Left kidney (tissue), 2 donors: ENCODE data around the gene FOXP1. TPM values are rescaled to one million over a fixed set of nuclear protein-coding genes. Genes with fewer than 3 reads are reported as not detected.

Experiments used
- DNase-seq: peaks from one replicate; pipeline ENCODE4 v3.0.0-alpha.2; 2013
- polyA plus RNA-seq: library from polyadenylated mRNA; unstranded; fragments of 120-200 nt; gene quantifications from one replicate; pipeline ENCODE4 v1.2.1, GENCODE V29; 2013; ENCODE audit not compliant: insufficient read length

Gene FOXP1
- polyA plus RNA-seq, 1 donor, result 46.7 TPM

GRCh38 chr3:71146673-71147072 is 436.9 kb downstream of the FOXP1 start:
- no peak for DNase-seq

- DNase-seq, result no peak
Measured at GRCh38 chr3:71145954-71146353, 437.6 kb downstream of the FOXP1 start.

GRCh38 chr3:71144525-71145253 is 438.8 kb downstream of the FOXP1 start:
- no peak for DNase-seq

GRCh38 chr3:71143493-71143892 is 440.0 kb downstream of the FOXP1 start:
- no peak for DNase-seq

GRCh38 chr3:71142441-71143161 is 440.9 kb downstream of the FOXP1 start:
- no peak for DNase-seq

GRCh38 chr3:71140477-71140876 is 443.1 kb downstream of the FOXP1 start:
- no peak for DNase-seq

GRCh38 chr3:71139496-71139895 is 444.0 kb downstream of the FOXP1 start:
- DNase-seq, result no peak

- no peak for DNase-seq
Measured at GRCh38 chr3:71138410-71138809, 445.1 kb downstream of the FOXP1 start.

GRCh38 chr3:71136276-71136675 is 447.3 kb downstream of the FOXP1 start:
- no peak for DNase-seq

- no peak for DNase-seq
Measured at GRCh38 chr3:71135373-71136088, 448.0 kb downstream of the FOXP1 start.

- no peak for DNase-seq
Measured at GRCh38 chr3:71134521-71134920, 449.0 kb downstream of the FOXP1 start.

- DNase-seq, result no peak
Measured at GRCh38 chr3:71133865-71134264, 449.7 kb downstream of the FOXP1 start.

- DNase-seq, result peak; percentile 67
Measured at GRCh38 chr3:71132995-71133730, 450.4 kb downstream of the FOXP1 start.

- no peak for DNase-seq
Measured at GRCh38 chr3:71131375-71132314, 451.9 kb downstream of the FOXP1 start.

GRCh38 chr3:71130471-71131374 is 452.8 kb downstream of the FOXP1 start:
- DNase-seq, result peak; percentile 59

- no peak for DNase-seq
Measured at GRCh38 chr3:71129611-71130431, 453.7 kb downstream of the FOXP1 start.

GRCh38 chr3:71128961-71129360 is 454.6 kb downstream of the FOXP1 start:
- no peak for DNase-seq

GRCh38 chr3:71127844-71128243 is 455.7 kb downstream of the FOXP1 start:
- DNase-seq, result no peak
